Pancreas (tissue), 10 donors: Measurements from ENCODE around the gene DEFB127. TPM values are rescaled to one million over a fixed set of nuclear protein-coding genes. Genes with fewer than 3 reads are reported as not detected.
"Not testable (repeated sequence)": the region's sequence is repeated elsewhere in the genome, so short reads cannot be mapped to it uniquely, and the experiment has no call there.

ENCODE experiments used
- ATAC-seq, 4 donors: fragments of 200-7000 bp; cut with Tn5 transposase; one replicate each; pipeline versions ENCODE4 v1.8.0 to v1.9.1; 2020; ENCODE audit warnings: mild to moderate bottlenecking in 4 of 4, moderate library complexity in 4 of 4
- DNase-seq, 6 donors: peaks; one replicate each; pipeline ENCODE4 v3.0.0-alpha.2; 2020
- FAIRE-seq: peaks from 2 replicates; lab custom pipeline; 2012; peaks lifted over from hg19 to GRCh38; lab: Jason Lieb, UNC
- H3K27ac ChIP-seq, 4 donors: fragments of 200-600 bp; sonication (generic); 1 replicate in 3 of 4; 2 replicates in 1 of 4; pipeline versions ENCODE4 v1.5.0 to v1.8.0; 2020
- H3K27me3 ChIP-seq, 4 donors: fragments of 200-600 bp; one replicate each; pipeline ENCODE4 v1.8.0; 2021
- H3K36me3 ChIP-seq, 3 donors: fragments of 200-600 bp; sonication (generic) in 1 of 3; one replicate each; pipeline versions ENCODE4 v1.5.0 to v1.8.0; 2020 to 2021
- H3K4me1 ChIP-seq, 3 donors: fragments of 200-600 bp; one replicate each; pipeline ENCODE4 v1.8.0; 2021
- H3K4me3 ChIP-seq, 4 donors: fragments of 200-600 bp; sonication (generic) in 2 of 4; one replicate each; pipeline versions ENCODE4 v1.5.0 to v1.8.0; 2020 to 2021
- H3K9me3 ChIP-seq, 4 donors: fragments of 200-600 bp; one replicate each; pipeline ENCODE4 v1.8.0; 2021
- WGBS, 2 donors: extraction: QIAGEN DNeasy Blood & Tissue Kit; methylation state at CpG; one replicate each; pipeline ENCODE4 v1.1.7; 2013; 5-methylcytosine and 5-hydroxymethylcytosine counted together
- intact Hi-C, 3 donors: fragments of 100-400 bp; cut with DNase I; formaldehyde crosslinking; loops; one replicate each; pipeline versions ENCODE4 v1.11.1 to v1.14.2; 2022
- polyA plus RNA-seq, 2 donors: library from polyadenylated mRNA; stranded (reverse); fragments of 200-250 nt; gene quantifications; one replicate each; pipeline ENCODE4 v1.2.3, GENCODE V29; 2013
- total RNA-seq, 6 donors: library from RNA; stranded (reverse); fragmentation: NEBNext Ultra II Directional in 4 of 6; extraction: Animal tissue kit (Norgen Biotek cat#: 25700) in 4 of 6; gene quantifications; one replicate each; pipeline versions ENCODE4 v1.2.1 to v1.2.4, GENCODE V29; 2021 to 2023
- TF ChIP-seq, protein P1 (sequence below), 4 donors: fragments of 200-600 bp; sonication (generic) in 3 of 4; IDR thresholded peaks; one replicate each; pipeline versions ENCODE4 v1.5.0 to v1.8.0; 2021; ENCODE audit warnings: antibody characterized with exemption in 4 of 4
- donor health status: healthy with polysubstance abuse.
- donor health status: DM: no; HTN: no; CAD: no; lungs with moderate emphysema.
- donor health status: DM: no; HTN: no; CAD: no.
- donor health status: control.
- donor health status: control.
- donor health status: Bipolar disorder and iron deficiency.
- donor health status: DM: yes; HTN: yes; CAD: no.
- donor health status: DM: no; HTN: no; CAD: no.
- donor health status: DM: no; HTN: no; CAD: no.
- donor health status: DM: yes; HTN: yes; CAD: no.

The DEFB127 gene
- total and polyA plus RNA-seq, 8 donors, result not detected

DNA sequence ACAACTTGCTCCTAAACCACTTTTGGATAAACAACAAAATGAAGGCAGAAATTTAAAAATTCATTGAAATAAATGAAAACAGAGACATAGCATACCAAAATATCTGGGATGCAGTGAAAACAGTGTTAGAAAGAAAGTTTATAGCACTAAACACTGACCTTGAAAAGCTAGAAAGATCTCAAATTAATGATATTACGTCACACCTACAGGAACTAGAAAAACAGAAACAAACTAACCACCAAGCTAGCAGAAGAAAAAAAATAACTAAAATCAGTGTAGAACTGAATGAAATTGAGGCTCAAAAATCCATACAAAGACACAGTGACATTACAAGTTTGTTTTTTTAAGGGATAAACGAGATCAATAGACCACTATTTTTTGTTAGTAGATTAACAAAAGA, 27.0 kb downstream of the DEFB127 start:
- 50 to 55% methylated on average over 2 of the region's 2 CpGs for WGBS, 2 donors
- H3K4me3 ChIP-seq, result no peak overlapping the region
- H3K27ac ChIP-seq, result no peak overlapping the region
- FAIRE-seq (no peak), DNase-seq (no peak), ATAC-seq (no peak)
- no peaks in the 10 kb centered on the region for H3K36me3 ChIP-seq
- no peaks in the 10 kb centered on the region for H3K27me3 ChIP-seq
- TF ChIP-seq, protein P1, sequence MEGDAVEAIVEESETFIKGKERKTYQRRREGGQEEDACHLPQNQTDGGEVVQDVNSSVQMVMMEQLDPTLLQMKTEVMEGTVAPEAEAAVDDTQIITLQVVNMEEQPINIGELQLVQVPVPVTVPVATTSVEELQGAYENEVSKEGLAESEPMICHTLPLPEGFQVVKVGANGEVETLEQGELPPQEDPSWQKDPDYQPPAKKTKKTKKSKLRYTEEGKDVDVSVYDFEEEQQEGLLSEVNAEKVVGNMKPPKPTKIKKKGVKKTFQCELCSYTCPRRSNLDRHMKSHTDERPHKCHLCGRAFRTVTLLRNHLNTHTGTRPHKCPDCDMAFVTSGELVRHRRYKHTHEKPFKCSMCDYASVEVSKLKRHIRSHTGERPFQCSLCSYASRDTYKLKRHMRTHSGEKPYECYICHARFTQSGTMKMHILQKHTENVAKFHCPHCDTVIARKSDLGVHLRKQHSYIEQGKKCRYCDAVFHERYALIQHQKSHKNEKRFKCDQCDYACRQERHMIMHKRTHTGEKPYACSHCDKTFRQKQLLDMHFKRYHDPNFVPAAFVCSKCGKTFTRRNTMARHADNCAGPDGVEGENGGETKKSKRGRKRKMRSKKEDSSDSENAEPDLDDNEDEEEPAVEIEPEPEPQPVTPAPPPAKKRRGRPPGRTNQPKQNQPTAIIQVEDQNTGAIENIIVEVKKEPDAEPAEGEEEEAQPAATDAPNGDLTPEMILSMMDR (IDR thresholded peaks at IDR 0.05), result no peak
- intact Hi-C loops, result no loop called here
- peaks cover 0 to 7% (median 0%) of the 10 kb centered on the region in 3 donors for H3K4me1 ChIP-seq
- H3K9me3 ChIP-seq, result no peaks in the 10 kb centered on the region

DNA sequence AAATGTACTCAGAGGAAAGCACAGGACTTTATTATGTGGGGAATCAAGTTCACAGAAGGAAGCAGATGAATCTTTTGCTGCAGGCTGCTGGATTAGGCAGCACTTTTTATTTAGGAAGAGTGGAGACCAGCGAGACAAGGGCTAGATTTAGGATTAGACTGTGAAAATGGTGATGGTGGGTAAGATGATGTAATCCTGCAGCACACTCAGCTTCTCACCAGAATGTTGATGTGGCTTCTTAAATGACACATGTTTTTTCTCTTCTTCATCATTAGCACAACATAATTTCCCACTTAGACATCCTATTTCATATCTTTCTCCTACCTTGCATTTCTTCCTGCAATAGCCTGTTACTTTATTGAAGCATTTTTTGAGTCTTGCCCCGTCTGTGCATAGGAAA, 30.5 kb downstream of the DEFB127 start:
- WGBS, 2 donors, result 44 to 58% methylated on average over 2 of the region's 2 CpGs
- Histone ChIP-seq H3K36me3 (no peaks in the 10 kb centered on the region), H3K27ac (no peak overlapping the region), H3K4me3 (no peak overlapping the region), H3K27me3 (no peaks in the 10 kb centered on the region), H3K4me1 (no peaks in the 10 kb centered on the region), H3K9me3 (no peaks in the 10 kb centered on the region)
- FAIRE-seq (no peak), ATAC-seq (no peak), DNase-seq (no peak)
- intact Hi-C loops, result no loop called here
- TF ChIP-seq, protein P1 (IDR thresholded peaks at IDR 0.05), result no peak

GRCh38 chr20:189611-190010, 32.4 kb downstream of the DEFB127 start, which contains the start of gene DEFB128:
TSS of gene DEFB128 (minus strand) at chr20:189711. CDS start at chr20:189623, 88 bp downstream.
- ATAC-seq, result no peak
- no peak for FAIRE-seq
- Histone ChIP-seq H3K27me3 (no peaks in the 10 kb centered on the region), H3K4me3 (no peak within 1 kb of the TSS), H3K27ac (no peak within 1 kb of the TSS), H3K36me3 (no peaks in the 10 kb centered on the region), H3K4me1 (no peaks in the 10 kb centered on the region), H3K9me3 (no peaks in the 10 kb centered on the region)
- no peak for DNase-seq
- TF ChIP-seq, protein P1 (IDR thresholded peaks at IDR 0.05), result no peak
- WGBS, 2 donors, result 45 to 51% methylated on average over 7 of the region's 7 CpGs
- intact Hi-C loops, result no loop called here

DNA sequence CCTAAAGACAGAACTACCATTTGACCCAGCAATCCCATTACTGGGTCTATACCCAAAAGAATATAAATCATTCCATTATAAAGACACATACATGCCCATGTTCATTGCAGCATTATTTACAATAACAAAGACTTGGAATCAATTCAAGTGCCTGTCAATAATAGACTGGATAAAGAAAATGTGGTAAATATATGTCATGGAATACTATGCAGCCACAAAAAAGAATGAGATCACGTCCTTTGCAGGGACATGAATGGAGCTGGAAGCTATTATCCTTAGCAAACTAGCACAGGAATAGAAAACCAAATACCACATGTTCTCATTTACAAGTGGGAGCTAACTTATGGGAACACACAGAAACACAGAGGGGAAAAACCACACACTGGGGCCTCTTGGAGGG, 41.0 kb downstream of the DEFB127 start:
- DNase-seq (no peak), ATAC-seq (no peak), FAIRE-seq (no peak)
- WGBS, 2 donors, result 87 to 91% methylated on average over 1 of the region's 1 CpG
- TF ChIP-seq, protein P1 (IDR thresholded peaks at IDR 0.05), result no peak
- no peaks in the 10 kb centered on the region for H3K9me3 ChIP-seq
- intact Hi-C loops, result no loop called here
- H3K4me1 ChIP-seq, result no peaks in the 10 kb centered on the region
- no peaks in the 10 kb centered on the region for H3K36me3 ChIP-seq
- no peaks in the 10 kb centered on the region for H3K27me3 ChIP-seq
- no peak overlapping the region for H3K27ac ChIP-seq
- no peak overlapping the region for H3K4me3 ChIP-seq

- ATAC-seq, result no peak
- FAIRE-seq, result no peak
- TF ChIP-seq, protein P1 (IDR thresholded peaks at IDR 0.05), result no peak
- Histone ChIP-seq H3K27ac (no peak overlapping the region), H3K4me3 (no peak overlapping the region), H3K4me1 (no peaks in the 10 kb centered on the region), H3K9me3 (no peaks in the 10 kb centered on the region), H3K36me3 (no peaks in the 10 kb centered on the region), H3K27me3 (no peaks in the 10 kb centered on the region)
- DNase-seq, result no peak
- intact Hi-C loops, result no loop called here
- 53 to 70% methylated on average over 4 of the region's 4 CpGs for WGBS, 2 donors
Observed at GRCh38 chr20:199996-200395, 42.7 kb downstream of the DEFB127 start.

DNA sequence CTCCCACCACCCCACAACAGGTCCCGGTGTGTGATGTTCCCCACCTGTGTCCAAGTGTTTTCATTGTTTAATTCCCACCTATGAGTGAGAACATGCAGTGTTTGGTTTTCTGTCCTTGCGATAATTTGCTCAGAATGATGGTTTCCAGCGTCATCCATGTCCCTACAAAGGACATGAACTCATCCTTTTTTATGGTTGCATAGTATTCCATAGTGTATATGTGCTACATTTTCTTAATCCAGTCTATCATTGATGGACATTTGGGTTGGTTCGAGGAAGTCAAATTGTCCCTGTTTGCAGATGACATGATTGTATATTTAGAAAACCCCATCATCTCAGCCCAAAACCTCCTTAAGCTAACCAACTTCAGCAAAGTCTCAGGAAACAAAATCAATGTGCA, 46.4 kb downstream of the DEFB127 start:
- H3K27ac ChIP-seq, H3K27me3 ChIP-seq, ATAC-seq, H3K9me3 ChIP-seq, DNase-seq, FAIRE-seq, H3K4me1 ChIP-seq, intact Hi-C loops, H3K36me3 ChIP-seq, H3K4me3 ChIP-seq: not testable (repeated sequence)
- WGBS, 2 donors, result 44 to 60% methylated on average over 4 of the region's 4 CpGs
